ENCODE data around the gene MB.

MB gene

GRCh38 chr22:35597692-35598395 is 19.3 kb downstream of the MB start:
- H3K4me3 ChIP-seq (ENCODE audit: low read depth, low read length): no peak overlapping the region
- TF ChIP-seq CTCF (IDR thresholded peaks at IDR 0.05; ENCODE audit: borderline replicate concordance, insufficient read depth, low read depth, low read length): no peak

GRCh38 chr22:35596821-35597220 is 20.3 kb downstream of the MB start:
- TF ChIP-seq CTCF (IDR thresholded peaks at IDR 0.05; ENCODE audit: borderline replicate concordance, insufficient read depth, low read depth, low read length): no peak
- H3K4me3 ChIP-seq (ENCODE audit: low read depth, low read length): no peak overlapping the region

- TF ChIP-seq CTCF (IDR thresholded peaks at IDR 0.05; ENCODE audit: borderline replicate concordance, insufficient read depth, low read depth, low read length): no peak
- H3K4me3 ChIP-seq (ENCODE audit: low read depth, low read length): no peak overlapping the region
These were observed 22.4 kb downstream of the MB start for GRCh38 chr22:35594686-35595085.

GRCh38 chr22:35593891-35594470 is 23.1 kb downstream of the MB start:
- no peak overlapping the region for H3K4me3 ChIP-seq (ENCODE audit: low read depth, low read length)
- no peak for TF ChIP-seq CTCF (IDR thresholded peaks at IDR 0.05; ENCODE audit: borderline replicate concordance, insufficient read depth, low read depth, low read length)

GRCh38 chr22:35593071-35593890 is 23.8 kb downstream of the MB start:
- TF ChIP-seq CTCF (IDR thresholded peaks at IDR 0.05; ENCODE audit: borderline replicate concordance, insufficient read depth, low read depth, low read length): no peak
- H3K4me3 ChIP-seq (ENCODE audit: low read depth, low read length): no peak overlapping the region

GRCh38 chr22:35592418-35592967 is 24.6 kb downstream of the MB start:
- TF ChIP-seq CTCF (IDR thresholded peaks at IDR 0.05; ENCODE audit: borderline replicate concordance, insufficient read depth, low read depth, low read length): no peak

More at GRCh38 chr22:35592418-35592967, 24.6 kb downstream of the MB start:
- H3K4me3 ChIP-seq (ENCODE audit: low read depth, low read length): no peak overlapping the region
